ENCODE data around the gene DLG2. TPM values are rescaled to one million over a fixed set of nuclear protein-coding genes. Genes with fewer than 3 reads are reported as not detected.

DLG2 gene
- polyA plus RNA-seq, 1 donor = 8.1 TPM

DNA sequence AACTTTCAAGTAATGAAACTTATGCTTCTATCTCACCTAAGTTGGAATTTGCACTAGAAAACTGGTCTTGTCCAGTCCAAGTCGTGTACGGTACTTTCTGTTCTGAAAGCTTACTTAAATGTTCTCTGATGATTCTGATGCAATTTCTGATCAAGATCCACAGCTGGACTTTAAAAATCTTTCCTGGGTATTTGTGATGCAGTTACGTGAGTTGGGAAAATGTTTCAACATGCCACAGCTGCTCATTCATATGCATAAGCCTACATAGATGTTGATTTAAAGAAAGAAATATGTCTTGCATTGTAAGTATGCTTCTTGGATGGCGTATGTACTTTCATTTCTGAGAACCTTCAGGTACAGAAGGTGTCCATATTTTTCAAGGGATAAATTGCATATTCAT, 1847.3 kb downstream of the DLG2 start:
- Histone ChIP-seq H3K4me3 (ENCODE audit: low read length) (no peak overlapping the region), H3K9me3 (ENCODE audit: control insufficient read depth, low read depth, low read length) (no peaks in the 10 kb centered on the region), H3K4me1 (ENCODE audit: control insufficient read depth, insufficient read depth, low read length) (no peaks in the 10 kb centered on the region), H3K27ac (ENCODE audit: low read length) (no peak overlapping the region), H3K27me3 (ENCODE audit: control insufficient read depth, insufficient read depth, low read length) (peaks cover 2% of the 10 kb centered on the region), H3K36me3 (ENCODE audit: control insufficient read depth, insufficient read depth, low read length) (no peaks in the 10 kb centered on the region)
- DNase-seq = no peak
- no CpG with 5 or more reads among the region's 4 CpGs for WGBS (ENCODE audit: insufficient coverage, low lambda C conversion rate)

- 80% methylated on average over 1 of the region's 2 CpGs for WGBS (ENCODE audit: insufficient coverage, low lambda C conversion rate)
- Histone ChIP-seq H3K36me3 (ENCODE audit: control insufficient read depth, insufficient read depth, low read length) (no peaks in the 10 kb centered on the region), H3K27ac (ENCODE audit: low read length) (no peak overlapping the region), H3K27me3 (ENCODE audit: control insufficient read depth, insufficient read depth, low read length) (peaks cover 2% of the 10 kb centered on the region), H3K9me3 (ENCODE audit: control insufficient read depth, low read depth, low read length) (no peaks in the 10 kb centered on the region), H3K4me1 (ENCODE audit: control insufficient read depth, insufficient read depth, low read length) (no peaks in the 10 kb centered on the region), H3K4me3 (ENCODE audit: low read length) (no peak overlapping the region)
- no peak for DNase-seq
These were observed 1848.5 kb downstream of the DLG2 start for GRCh38 chr11:83778596-83778995.

GRCh38 chr11:83773950-83774880, 1852.9 kb downstream of the DLG2 start:
- no peaks in the 10 kb centered on the region for H3K9me3 ChIP-seq (ENCODE audit: control insufficient read depth, low read depth, low read length)
- no peaks in the 10 kb centered on the region for H3K27me3 ChIP-seq (ENCODE audit: control insufficient read depth, insufficient read depth, low read length)
- no peak overlapping the region for H3K27ac ChIP-seq (ENCODE audit: low read length)
- DNase-seq = peak; percentile 9 to 37
- H3K36me3 ChIP-seq (ENCODE audit: control insufficient read depth, insufficient read depth, low read length) = no peaks in the 10 kb centered on the region
- no peaks in the 10 kb centered on the region for H3K4me1 ChIP-seq (ENCODE audit: control insufficient read depth, insufficient read depth, low read length)
- H3K4me3 ChIP-seq (ENCODE audit: low read length) = no peak overlapping the region
- 87% methylated on average over 4 of the region's 7 CpGs for WGBS (ENCODE audit: insufficient coverage, low lambda C conversion rate)

GRCh38 chr11:83768489-83768888, 1858.7 kb downstream of the DLG2 start:
- peak in 1 of 2 donors; percentile 41 for DNase-seq
- Histone ChIP-seq H3K9me3 (ENCODE audit: control insufficient read depth, low read depth, low read length) (no peaks in the 10 kb centered on the region), H3K27ac (ENCODE audit: low read length) (no peak overlapping the region), H3K4me1 (ENCODE audit: control insufficient read depth, insufficient read depth, low read length) (no peaks in the 10 kb centered on the region), H3K27me3 (ENCODE audit: control insufficient read depth, insufficient read depth, low read length) (no peaks in the 10 kb centered on the region), H3K36me3 (ENCODE audit: control insufficient read depth, insufficient read depth, low read length) (no peaks in the 10 kb centered on the region), H3K4me3 (ENCODE audit: low read length) (no peak overlapping the region)
- 80% methylated on average over 1 of the region's 3 CpGs for WGBS (ENCODE audit: insufficient coverage, low lambda C conversion rate)

- no peaks in the 10 kb centered on the region for H3K9me3 ChIP-seq (ENCODE audit: control insufficient read depth, low read depth, low read length)
- no peak overlapping the region for H3K27ac ChIP-seq (ENCODE audit: low read length)
- no peaks in the 10 kb centered on the region for H3K27me3 ChIP-seq (ENCODE audit: control insufficient read depth, insufficient read depth, low read length)
- no peak for DNase-seq
- no peaks in the 10 kb centered on the region for H3K4me1 ChIP-seq (ENCODE audit: control insufficient read depth, insufficient read depth, low read length)
- WGBS (ENCODE audit: insufficient coverage, low lambda C conversion rate) = no CpG with 5 or more reads among the region's 4 CpGs
- no peak overlapping the region for H3K4me3 ChIP-seq (ENCODE audit: low read length)
- H3K36me3 ChIP-seq (ENCODE audit: control insufficient read depth, insufficient read depth, low read length) = no peaks in the 10 kb centered on the region
These were observed 1860.2 kb downstream of the DLG2 start for GRCh38 chr11:83766932-83767331.

DNA sequence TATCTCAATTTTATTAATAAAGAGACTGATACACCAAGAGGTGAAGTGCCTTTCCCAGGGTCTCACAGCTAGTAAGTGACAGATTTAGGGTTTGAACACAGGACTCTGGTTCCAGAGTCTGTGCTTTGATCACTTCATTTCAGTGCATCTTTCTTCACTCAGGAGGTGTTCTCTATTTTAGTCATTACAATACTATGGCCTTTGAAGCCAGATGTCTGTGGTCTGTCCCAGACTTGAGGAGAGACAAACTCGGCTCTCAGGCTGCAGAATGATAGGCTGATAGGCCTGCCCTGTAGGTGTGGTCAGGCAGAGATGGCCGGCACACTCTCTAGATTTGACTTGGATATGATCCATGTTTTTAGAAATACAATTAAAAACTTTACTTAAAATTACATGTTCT, 1862.5 kb downstream of the DLG2 start:
- H3K9me3 ChIP-seq (ENCODE audit: control insufficient read depth, low read depth, low read length) = no peaks in the 10 kb centered on the region
- H3K4me3 ChIP-seq (ENCODE audit: low read length) = no peak overlapping the region
- H3K4me1 ChIP-seq (ENCODE audit: control insufficient read depth, insufficient read depth, low read length) = no peaks in the 10 kb centered on the region
- DNase-seq = no peak
- H3K27me3 ChIP-seq (ENCODE audit: control insufficient read depth, insufficient read depth, low read length) = no peaks in the 10 kb centered on the region
- H3K27ac ChIP-seq (ENCODE audit: low read length) = no peak overlapping the region
- no peaks in the 10 kb centered on the region for H3K36me3 ChIP-seq (ENCODE audit: control insufficient read depth, insufficient read depth, low read length)
- WGBS (ENCODE audit: insufficient coverage, low lambda C conversion rate) = no CpG with 5 or more reads among the region's 2 CpGs

DNA sequence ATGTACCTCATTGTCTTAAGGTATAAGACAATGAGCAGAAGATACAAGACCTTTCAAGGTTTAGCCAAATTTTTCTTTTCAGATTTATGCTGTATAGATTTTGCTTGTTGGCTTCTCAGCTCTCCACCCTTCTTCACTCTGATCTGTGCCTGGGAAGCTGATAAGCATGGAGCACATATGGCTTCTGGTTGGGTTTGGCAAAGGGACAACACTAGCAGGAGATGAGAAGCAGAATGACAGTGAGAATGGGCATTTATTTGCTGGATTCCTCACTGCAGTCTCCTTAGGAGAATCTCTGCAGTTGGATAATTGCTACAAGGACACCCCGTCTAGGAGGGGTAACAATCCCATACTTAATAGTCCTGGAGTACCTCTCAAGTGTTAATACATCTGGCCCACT, 1866.2 kb downstream of the DLG2 start:
- Histone ChIP-seq H3K9me3 (ENCODE audit: control insufficient read depth, low read depth, low read length) (no peaks in the 10 kb centered on the region), H3K4me3 (ENCODE audit: low read length) (no peak overlapping the region), H3K27ac (ENCODE audit: low read length) (no peak overlapping the region), H3K36me3 (ENCODE audit: control insufficient read depth, insufficient read depth, low read length) (no peaks in the 10 kb centered on the region), H3K27me3 (ENCODE audit: control insufficient read depth, insufficient read depth, low read length) (no peaks in the 10 kb centered on the region), H3K4me1 (ENCODE audit: control insufficient read depth, insufficient read depth, low read length) (no peaks in the 10 kb centered on the region)
- 100% methylated on average over 1 of the region's 1 CpG for WGBS (ENCODE audit: insufficient coverage, low lambda C conversion rate)
- no peak for DNase-seq

DNA sequence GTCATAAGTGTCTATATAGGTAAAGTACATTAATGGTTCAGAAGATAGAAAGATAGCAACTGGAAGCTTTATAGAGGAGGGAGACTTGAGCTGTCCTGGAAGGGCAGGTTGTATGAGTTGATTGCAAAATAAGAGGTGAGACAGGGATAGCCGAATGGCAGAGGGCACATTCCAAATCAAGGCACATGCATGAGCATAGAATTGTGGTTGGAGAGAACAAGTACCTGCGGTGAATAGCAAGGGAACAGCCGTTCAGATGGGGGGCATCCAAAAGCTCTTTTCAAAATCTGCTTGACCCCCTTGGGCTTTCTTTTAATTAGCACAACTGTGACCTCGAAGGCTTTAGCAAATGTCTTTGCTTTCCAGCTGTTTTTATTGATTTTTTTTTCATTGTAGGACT, 1868.0 kb downstream of the DLG2 start:
- H3K9me3 ChIP-seq (ENCODE audit: control insufficient read depth, low read depth, low read length) = no peaks in the 10 kb centered on the region
- H3K27me3 ChIP-seq (ENCODE audit: control insufficient read depth, insufficient read depth, low read length) = no peaks in the 10 kb centered on the region
- DNase-seq = no peak
- 100% methylated on average over 1 of the region's 4 CpGs for WGBS (ENCODE audit: insufficient coverage, low lambda C conversion rate)
- no peak overlapping the region for H3K4me3 ChIP-seq (ENCODE audit: low read length)
- H3K36me3 ChIP-seq (ENCODE audit: control insufficient read depth, insufficient read depth, low read length) = no peaks in the 10 kb centered on the region
- H3K27ac ChIP-seq (ENCODE audit: low read length) = no peak overlapping the region
- no peaks in the 10 kb centered on the region for H3K4me1 ChIP-seq (ENCODE audit: control insufficient read depth, insufficient read depth, low read length)

- Histone ChIP-seq H3K27ac (ENCODE audit: low read length) (no peak overlapping the region), H3K36me3 (ENCODE audit: control insufficient read depth, insufficient read depth, low read length) (no peaks in the 10 kb centered on the region), H3K4me1 (ENCODE audit: control insufficient read depth, insufficient read depth, low read length) (no peaks in the 10 kb centered on the region), H3K9me3 (ENCODE audit: control insufficient read depth, low read depth, low read length) (peaks cover 2% of the 10 kb centered on the region), H3K27me3 (ENCODE audit: control insufficient read depth, insufficient read depth, low read length) (no peaks in the 10 kb centered on the region), H3K4me3 (ENCODE audit: low read length) (no peak overlapping the region)
- no peak for DNase-seq
- WGBS (ENCODE audit: insufficient coverage, low lambda C conversion rate) = 92% methylated on average over 1 of the region's 1 CpG
These were observed 1876.1 kb downstream of the DLG2 start for GRCh38 chr11:83751041-83751440.

GRCh38 chr11:83746921-83747585, 1880.1 kb downstream of the DLG2 start:
- DNase-seq = no peak
- Histone ChIP-seq H3K9me3 (ENCODE audit: control insufficient read depth, low read depth, low read length) (peaks cover 2% of the 10 kb centered on the region), H3K27me3 (ENCODE audit: control insufficient read depth, insufficient read depth, low read length) (no peaks in the 10 kb centered on the region), H3K27ac (ENCODE audit: low read length) (no peak overlapping the region), H3K36me3 (ENCODE audit: control insufficient read depth, insufficient read depth, low read length) (no peaks in the 10 kb centered on the region), H3K4me3 (ENCODE audit: low read length) (no peak overlapping the region), H3K4me1 (ENCODE audit: control insufficient read depth, insufficient read depth, low read length) (no peaks in the 10 kb centered on the region)
- WGBS (ENCODE audit: insufficient coverage, low lambda C conversion rate) = 100% methylated on average over 1 of the region's 4 CpGs
